HepG2 (cell line): ENCODE data around the gene SLC11A1. TPM values are rescaled to one million over a fixed set of nuclear protein-coding genes. Genes with fewer than 3 reads are reported as not detected.
A peak's percentile ranks its signal among the peaks of the same experiment; 100 is the strongest.

Experiments used
- CBFB ChIP-seq: sonication (generic); formaldehyde crosslinking; IDR thresholded peaks from 2 replicates; pipeline ENCODE4 v1.4.0; 2020; ENCODE audit warnings: missing genetic modification reagents
- FOXC1 ChIP-seq: sonication (generic); formaldehyde crosslinking; IDR thresholded peaks from 2 replicates; pipeline ENCODE4 v1.8.0; 2022; ENCODE audit warnings: mild to moderate bottlenecking, missing genetic modification reagents, borderline replicate concordance
- GABPB1 ChIP-seq: IDR thresholded peaks from 2 replicates; pipeline ENCODE4 v1.6.1; 2016; ENCODE audit warnings: mild to moderate bottlenecking, missing genetic modification reagents, moderate library complexity, missing compliant biosample characterization
- JARID2 ChIP-seq: sonication (generic); formaldehyde crosslinking; IDR thresholded peaks from 2 replicates; pipeline ENCODE4 v1.8.1; 2023; ENCODE audit warnings: missing genetic modification reagents, inconsistent platforms; ENCODE audit not compliant: insufficient replicate concordance
- KLF6 ChIP-seq: IDR thresholded peaks from 2 replicates; pipeline ENCODE4 v1.8.0; 2016; ENCODE audit warnings: missing biosample characterization, missing genetic modification reagents
- MATR3 ChIP-seq: sonication (generic); formaldehyde crosslinking; IDR thresholded peaks from 2 replicates; pipeline ENCODE4 v1.4.0; 2020; ENCODE audit warnings: missing genetic modification reagents
- MEF2D ChIP-seq: sonication (generic); formaldehyde crosslinking; IDR thresholded peaks from 2 replicates; pipeline ENCODE4 v1.5.1; 2020; ENCODE audit warnings: mild to moderate bottlenecking, missing genetic modification reagents
- TAF1 ChIP-seq: sonication (generic); formaldehyde crosslinking; IDR thresholded peaks from 2 replicates; pipeline ENCODE4 v1.4.0; 2020; ENCODE audit warnings: missing genetic modification reagents
- ZBTB20 ChIP-seq: sonication (generic); formaldehyde crosslinking; IDR thresholded peaks from 2 replicates; pipeline ENCODE4 v1.8.1; 2023; ENCODE audit warnings: missing genetic modification reagents, low read depth, mild to moderate bottlenecking, borderline replicate concordance
- ZFP37 ChIP-seq: sonication (generic); formaldehyde crosslinking; IDR thresholded peaks from 2 replicates; pipeline ENCODE4 v1.4.0; 2020; ENCODE audit warnings: missing genetic modification reagents, borderline replicate concordance
- ZNF101 ChIP-seq: sonication (generic); formaldehyde crosslinking; IDR thresholded peaks from 2 replicates; pipeline ENCODE4 v1.4.0; 2020; ENCODE audit warnings: mild to moderate bottlenecking, low read depth, missing genetic modification reagents, borderline replicate concordance
- ZNF296 ChIP-seq: sonication (generic); formaldehyde crosslinking; conservative IDR thresholded peaks from 2 replicates; pipeline ENCODE4 v1.5.0; 2020; ENCODE audit warnings: mild to moderate bottlenecking, missing genetic modification reagents
- ZNF431 ChIP-seq: sonication (generic); formaldehyde crosslinking; IDR thresholded peaks from 2 replicates; pipeline ENCODE4 v1.9.0; 2022; ENCODE audit warnings: missing genetic modification reagents, low read depth, mild to moderate bottlenecking, borderline replicate concordance
- ZNF646 ChIP-seq: sonication (generic); formaldehyde crosslinking; IDR thresholded peaks from 2 replicates; pipeline ENCODE4 v1.9.0; 2021; ENCODE audit warnings: mild to moderate bottlenecking, missing genetic modification reagents
- ZNF724P ChIP-seq: sonication (generic); formaldehyde crosslinking; IDR thresholded peaks from 2 replicates; pipeline ENCODE4 v1.8.0; 2022; ENCODE audit warnings: missing genetic modification reagents, borderline replicate concordance
- polyA plus RNA-seq, 8 experiments: library from polyadenylated mRNA; depleted of rRNA in 3 of 8; stranded (reverse) in 7 of 8; unstranded in 1 of 8; fragments of >200 nt; fragmentation: Illumina TruSeq in 4 of 8; extraction: Trizol in 4 of 8; gene quantifications; 2 replicates each; pipeline versions ENCODE4 v1.2.1 to v1.2.3, GENCODE V29; 2011 to 2016; ENCODE audit warnings: low read depth in 4 of 8, missing spikeins in 1 of 8, mixed read lengths in 1 of 8; ENCODE audit not compliant: insufficient read depth in 1 of 8
- total RNA-seq, 5 experiments: library from RNA; depleted of rRNA; stranded (reverse); fragments of >200 nt; fragmentation: Illumina TruSeq; extraction: Trizol; gene quantifications; 2 replicates each; pipeline ENCODE4 v1.2.3, GENCODE V29; 2016; ENCODE audit warnings: low read depth in 1 of 5
- TF ChIP-seq, protein P1 (sequence below): sonication (generic); formaldehyde crosslinking; IDR thresholded peaks from 2 replicates; pipeline ENCODE4 v1.4.0; 2020; ENCODE audit warnings: missing genetic modification reagents

The SLC11A1 gene
- total and polyA plus RNA-seq, 2 of the 13 experiments (the other 11 are each of a cell fraction or from before 2014, with no cell fraction given): 0.33 to 2.3 TPM

DNA sequence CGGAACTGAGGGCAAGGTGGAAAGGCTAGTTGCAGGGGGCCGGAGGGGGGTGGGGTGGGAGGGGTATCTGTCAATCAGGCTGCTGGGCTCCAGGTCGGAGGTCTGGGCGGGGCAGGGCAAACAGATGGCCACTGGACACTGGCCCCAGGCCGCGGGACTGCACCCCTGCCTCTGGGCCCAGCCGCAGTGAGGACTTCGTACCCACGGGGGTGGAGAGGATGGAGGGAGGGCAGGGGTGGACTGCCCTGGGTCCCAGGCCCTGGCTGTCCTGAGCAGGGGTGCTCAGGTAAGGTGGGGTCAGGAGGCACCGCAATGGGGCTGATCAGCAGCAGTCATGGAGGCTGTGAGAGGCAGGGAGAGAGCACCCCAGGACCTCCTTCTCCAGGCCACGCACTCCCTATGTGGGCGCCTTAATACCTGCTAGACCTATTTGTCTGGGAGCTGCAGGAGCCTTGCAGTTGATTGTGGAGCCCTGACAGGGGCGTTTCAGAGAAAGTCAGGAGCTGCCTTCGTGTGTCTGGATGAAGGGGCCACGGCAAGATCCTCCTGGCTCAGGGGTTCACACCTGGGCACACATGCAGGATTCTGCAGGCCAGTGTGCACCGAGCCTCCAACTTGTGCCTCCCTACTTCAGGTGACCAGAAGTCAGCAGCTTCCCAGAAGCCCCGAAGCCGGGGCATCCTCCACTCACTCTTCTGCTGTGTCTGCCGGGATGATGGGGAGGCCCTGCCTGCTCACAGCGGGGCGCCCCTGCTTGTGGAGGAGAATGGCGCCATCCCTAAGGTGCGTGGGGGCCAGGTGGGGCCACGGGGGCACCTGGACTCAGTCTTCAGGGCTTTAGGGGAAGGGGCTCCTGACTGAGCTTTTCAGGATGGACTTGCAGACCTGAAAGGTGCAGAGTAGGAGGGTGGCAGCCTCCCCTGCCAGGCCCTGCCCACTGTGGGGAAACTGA is 19.1 kb downstream of the SLC11A1 start (continued):
- TF ChIP-seq ZNF646 (no peak), MATR3 (CRISPR knock-in tag) (no peak), CBFB (peak; percentile 87), ZFP37 (CRISPR knock-in tag) (no peak), TAF1 (peak; percentile 75), ZNF296 (CRISPR knock-in tag) (peak; percentile 100), ZNF724P (no peak), FOXC1 (CRISPR knock-in tag) (peak; percentile 59; the same call in 1 of the 2 replicates), KLF6 (no peak), GABPB1 (CRISPR knock-in tag) (peak; percentile 75), JARID2 (CRISPR knock-in tag) (no peak), ZNF431 (CRISPR knock-in tag) (peak; percentile 68; the same call in 1 of the 2 replicates), ZNF101 (CRISPR knock-in tag) (0 out of 2 replicates have a peak, but pooled peaks have one; percentile 70), ZBTB20 (CRISPR knock-in tag) (peak; percentile 48; the same call in 1 of the 2 replicates), MEF2D (CRISPR knock-in tag) (peak; percentile 91)
- TF ChIP-seq, protein P1, sequence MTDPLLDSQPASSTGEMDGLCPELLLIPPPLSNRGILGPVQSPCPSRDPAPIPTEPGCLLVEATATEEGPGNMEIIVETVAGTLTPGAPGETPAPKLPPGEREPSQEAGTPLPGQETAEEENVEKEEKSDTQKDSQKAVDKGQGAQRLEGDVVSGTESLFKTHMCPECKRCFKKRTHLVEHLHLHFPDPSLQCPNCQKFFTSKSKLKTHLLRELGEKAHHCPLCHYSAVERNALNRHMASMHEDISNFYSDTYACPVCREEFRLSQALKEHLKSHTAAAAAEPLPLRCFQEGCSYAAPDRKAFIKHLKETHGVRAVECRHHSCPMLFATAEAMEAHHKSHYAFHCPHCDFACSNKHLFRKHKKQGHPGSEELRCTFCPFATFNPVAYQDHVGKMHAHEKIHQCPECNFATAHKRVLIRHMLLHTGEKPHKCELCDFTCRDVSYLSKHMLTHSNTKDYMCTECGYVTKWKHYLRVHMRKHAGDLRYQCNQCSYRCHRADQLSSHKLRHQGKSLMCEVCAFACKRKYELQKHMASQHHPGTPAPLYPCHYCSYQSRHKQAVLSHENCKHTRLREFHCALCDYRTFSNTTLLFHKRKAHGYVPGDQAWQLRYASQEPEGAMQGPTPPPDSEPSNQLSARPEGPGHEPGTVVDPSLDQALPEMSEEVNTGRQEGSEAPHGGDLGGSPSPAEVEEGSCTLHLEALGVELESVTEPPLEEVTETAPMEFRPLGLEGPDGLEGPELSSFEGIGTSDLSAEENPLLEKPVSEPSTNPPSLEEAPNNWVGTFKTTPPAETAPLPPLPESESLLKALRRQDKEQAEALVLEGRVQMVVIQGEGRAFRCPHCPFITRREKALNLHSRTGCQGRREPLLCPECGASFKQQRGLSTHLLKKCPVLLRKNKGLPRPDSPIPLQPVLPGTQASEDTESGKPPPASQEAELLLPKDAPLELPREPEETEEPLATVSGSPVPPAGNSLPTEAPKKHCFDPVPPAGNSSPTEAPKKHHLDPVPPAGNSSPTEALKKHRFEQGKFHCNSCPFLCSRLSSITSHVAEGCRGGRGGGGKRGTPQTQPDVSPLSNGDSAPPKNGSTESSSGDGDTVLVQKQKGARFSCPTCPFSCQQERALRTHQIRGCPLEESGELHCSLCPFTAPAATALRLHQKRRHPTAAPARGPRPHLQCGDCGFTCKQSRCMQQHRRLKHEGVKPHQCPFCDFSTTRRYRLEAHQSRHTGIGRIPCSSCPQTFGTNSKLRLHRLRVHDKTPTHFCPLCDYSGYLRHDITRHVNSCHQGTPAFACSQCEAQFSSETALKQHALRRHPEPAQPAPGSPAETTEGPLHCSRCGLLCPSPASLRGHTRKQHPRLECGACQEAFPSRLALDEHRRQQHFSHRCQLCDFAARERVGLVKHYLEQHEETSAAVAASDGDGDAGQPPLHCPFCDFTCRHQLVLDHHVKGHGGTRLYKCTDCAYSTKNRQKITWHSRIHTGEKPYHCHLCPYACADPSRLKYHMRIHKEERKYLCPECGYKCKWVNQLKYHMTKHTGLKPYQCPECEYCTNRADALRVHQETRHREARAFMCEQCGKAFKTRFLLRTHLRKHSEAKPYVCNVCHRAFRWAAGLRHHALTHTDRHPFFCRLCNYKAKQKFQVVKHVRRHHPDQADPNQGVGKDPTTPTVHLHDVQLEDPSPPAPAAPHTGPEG (CRISPR knock-in tag): no peak
